ENCODE measurements around the gene EYS.

EYS gene

GRCh38 chr6:64727075-64727474, 980.0 kb downstream of the EYS start:
- no peak for ATAC-seq
- TF ChIP-seq SNAI2 (CRISPR knock-in tag; IDR thresholded peaks at IDR 0.05) (no peak), ZNF565 (CRISPR knock-in tag; conservative IDR thresholded peaks at IDR 0.05; ENCODE audit: low read depth) (no peak), PATZ1 (CRISPR knock-in tag; IDR thresholded peaks at IDR 0.05; ENCODE audit: borderline replicate concordance) (no peak), OSR1 (CRISPR knock-in tag; IDR thresholded peaks at IDR 0.05) (no peak), BACH2 (CRISPR knock-in tag; IDR thresholded peaks at IDR 0.05; ENCODE audit: borderline replicate concordance) (no peak), ESRRG (CRISPR knock-in tag; IDR thresholded peaks at IDR 0.05) (no peak), RARB (CRISPR knock-in tag; IDR thresholded peaks at IDR 0.05) (no peak), ISL1 (CRISPR knock-in tag; IDR thresholded peaks at IDR 0.05) (no peak), ZFP3 (CRISPR knock-in tag; IDR thresholded peaks at IDR 0.05) (no peak), TOX (CRISPR knock-in tag; IDR thresholded peaks at IDR 0.05; ENCODE audit: borderline replicate concordance) (no peak), TCF4 (CRISPR knock-in tag; IDR thresholded peaks at IDR 0.05; ENCODE audit: borderline replicate concordance) (no peak), PPARA (CRISPR knock-in tag; IDR thresholded peaks at IDR 0.05; ENCODE audit: borderline replicate concordance) (no peak), CREB5 (CRISPR knock-in tag; IDR thresholded peaks at IDR 0.05; ENCODE audit: low read depth) (no peak), ZNF70 (CRISPR knock-in tag; IDR thresholded peaks at IDR 0.05) (no peak), CSDC2 (CRISPR knock-in tag; IDR thresholded peaks at IDR 0.05) (no peak), ZC3H10 (CRISPR knock-in tag; IDR thresholded peaks at IDR 0.05) (no peak), ZNF8 (CRISPR knock-in tag; IDR thresholded peaks at IDR 0.05) (no peak), ARNTL (CRISPR knock-in tag; IDR thresholded peaks at IDR 0.05; ENCODE audit: borderline replicate concordance, low read depth) (no peak)
- TF ChIP-seq, protein P1, sequence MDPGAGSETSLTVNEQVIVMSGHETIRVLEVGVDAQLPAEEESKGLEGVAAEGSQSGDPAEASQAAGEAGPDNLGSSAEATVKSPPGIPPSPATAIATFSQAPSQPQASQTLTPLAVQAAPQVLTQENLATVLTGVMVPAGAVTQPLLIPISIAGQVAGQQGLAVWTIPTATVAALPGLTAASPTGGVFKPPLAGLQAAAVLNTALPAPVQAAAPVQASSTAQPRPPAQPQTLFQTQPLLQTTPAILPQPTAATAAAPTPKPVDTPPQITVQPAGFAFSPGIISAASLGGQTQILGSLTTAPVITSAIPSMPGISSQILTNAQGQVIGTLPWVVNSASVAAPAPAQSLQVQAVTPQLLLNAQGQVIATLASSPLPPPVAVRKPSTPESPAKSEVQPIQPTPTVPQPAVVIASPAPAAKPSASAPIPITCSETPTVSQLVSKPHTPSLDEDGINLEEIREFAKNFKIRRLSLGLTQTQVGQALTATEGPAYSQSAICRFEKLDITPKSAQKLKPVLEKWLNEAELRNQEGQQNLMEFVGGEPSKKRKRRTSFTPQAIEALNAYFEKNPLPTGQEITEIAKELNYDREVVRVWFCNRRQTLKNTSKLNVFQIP (CRISPR knock-in tag; IDR thresholded peaks at IDR 0.05; ENCODE audit: borderline replicate concordance, low read depth): no peak

- ATAC-seq: no peak
- no peak for TF ChIP-seq SNAI2 (CRISPR knock-in tag; IDR thresholded peaks at IDR 0.05)
- no peak for TF ChIP-seq CREB5 (CRISPR knock-in tag; IDR thresholded peaks at IDR 0.05; ENCODE audit: low read depth)
- no peak for TF ChIP-seq PATZ1 (CRISPR knock-in tag; IDR thresholded peaks at IDR 0.05; ENCODE audit: borderline replicate concordance)
- TF ChIP-seq ZNF8 (CRISPR knock-in tag; IDR thresholded peaks at IDR 0.05): no peak
- TF ChIP-seq CSDC2 (CRISPR knock-in tag; IDR thresholded peaks at IDR 0.05): no peak
- TF ChIP-seq ZFP3 (CRISPR knock-in tag; IDR thresholded peaks at IDR 0.05): no peak
- no peak for TF ChIP-seq ARNTL (CRISPR knock-in tag; IDR thresholded peaks at IDR 0.05; ENCODE audit: borderline replicate concordance, low read depth)
- TF ChIP-seq, protein P2, sequence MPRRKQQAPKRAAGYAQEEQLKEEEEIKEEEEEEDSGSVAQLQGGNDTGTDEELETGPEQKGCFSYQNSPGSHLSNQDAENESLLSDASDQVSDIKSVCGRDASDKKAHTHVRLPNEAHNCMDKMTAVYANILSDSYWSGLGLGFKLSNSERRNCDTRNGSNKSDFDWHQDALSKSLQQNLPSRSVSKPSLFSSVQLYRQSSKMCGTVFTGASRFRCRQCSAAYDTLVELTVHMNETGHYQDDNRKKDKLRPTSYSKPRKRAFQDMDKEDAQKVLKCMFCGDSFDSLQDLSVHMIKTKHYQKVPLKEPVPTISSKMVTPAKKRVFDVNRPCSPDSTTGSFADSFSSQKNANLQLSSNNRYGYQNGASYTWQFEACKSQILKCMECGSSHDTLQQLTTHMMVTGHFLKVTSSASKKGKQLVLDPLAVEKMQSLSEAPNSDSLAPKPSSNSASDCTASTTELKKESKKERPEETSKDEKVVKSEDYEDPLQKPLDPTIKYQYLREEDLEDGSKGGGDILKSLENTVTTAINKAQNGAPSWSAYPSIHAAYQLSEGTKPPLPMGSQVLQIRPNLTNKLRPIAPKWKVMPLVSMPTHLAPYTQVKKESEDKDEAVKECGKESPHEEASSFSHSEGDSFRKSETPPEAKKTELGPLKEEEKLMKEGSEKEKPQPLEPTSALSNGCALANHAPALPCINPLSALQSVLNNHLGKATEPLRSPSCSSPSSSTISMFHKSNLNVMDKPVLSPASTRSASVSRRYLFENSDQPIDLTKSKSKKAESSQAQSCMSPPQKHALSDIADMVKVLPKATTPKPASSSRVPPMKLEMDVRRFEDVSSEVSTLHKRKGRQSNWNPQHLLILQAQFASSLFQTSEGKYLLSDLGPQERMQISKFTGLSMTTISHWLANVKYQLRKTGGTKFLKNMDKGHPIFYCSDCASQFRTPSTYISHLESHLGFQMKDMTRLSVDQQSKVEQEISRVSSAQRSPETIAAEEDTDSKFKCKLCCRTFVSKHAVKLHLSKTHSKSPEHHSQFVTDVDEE (CRISPR knock-in tag; IDR thresholded peaks at IDR 0.05): no peak
- TF ChIP-seq, protein P3, sequence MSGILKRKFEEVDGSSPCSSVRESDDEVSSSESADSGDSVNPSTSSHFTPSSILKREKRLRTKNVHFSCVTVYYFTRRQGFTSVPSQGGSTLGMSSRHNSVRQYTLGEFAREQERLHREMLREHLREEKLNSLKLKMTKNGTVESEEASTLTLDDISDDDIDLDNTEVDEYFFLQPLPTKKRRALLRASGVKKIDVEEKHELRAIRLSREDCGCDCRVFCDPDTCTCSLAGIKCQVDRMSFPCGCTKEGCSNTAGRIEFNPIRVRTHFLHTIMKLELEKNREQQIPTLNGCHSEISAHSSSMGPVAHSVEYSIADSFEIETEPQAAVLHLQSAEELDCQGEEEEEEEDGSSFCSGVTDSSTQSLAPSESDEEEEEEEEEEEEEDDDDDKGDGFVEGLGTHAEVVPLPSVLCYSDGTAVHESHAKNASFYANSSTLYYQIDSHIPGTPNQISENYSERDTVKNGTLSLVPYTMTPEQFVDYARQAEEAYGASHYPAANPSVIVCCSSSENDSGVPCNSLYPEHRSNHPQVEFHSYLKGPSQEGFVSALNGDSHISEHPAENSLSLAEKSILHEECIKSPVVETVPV (CRISPR knock-in tag; IDR thresholded peaks at IDR 0.05): no peak
- TF ChIP-seq OSR1 (CRISPR knock-in tag; IDR thresholded peaks at IDR 0.05): no peak
- no peak for TF ChIP-seq PPARA (CRISPR knock-in tag; IDR thresholded peaks at IDR 0.05; ENCODE audit: borderline replicate concordance)
- TF ChIP-seq TCF4 (CRISPR knock-in tag; IDR thresholded peaks at IDR 0.05; ENCODE audit: borderline replicate concordance): no peak
Observed at GRCh38 chr6:64724091-64724490, 982.9 kb downstream of the EYS start.

Measured in SK-N-SH treated with all-trans-retinoic acid at 6 μM for 48 hours (cell line).